HG02884 (cell line): ENCODE results near the gene CARMIL1.
A peak's percentile ranks its signal among the peaks of the same experiment; 100 is the strongest.

Experiments
- ATAC-seq: cut with Tn5 transposase; IDR thresholded peaks from one replicate; pipeline ENCODE4 v1.9.1; 2021; ENCODE audit warnings: mild to moderate bottlenecking, moderate library complexity; ENCODE audit not compliant: unreplicated experiment

Gene CARMIL1

GRCh38 chr6:25278914-25279747, at the start of gene CARMIL1:
TSS of gene CARMIL1 (plus strand) at chr6:25279374. CDS start at chr6:25279796, 422 bp downstream.
- peak; percentile 66 for ATAC-seq

- no peak for ATAC-seq
Measured at GRCh38 chr6:25229671-25230321, 49.4 kb upstream of the CARMIL1 start.

GRCh38 chr6:25232479-25232878, 46.7 kb upstream of the CARMIL1 start:
- ATAC-seq, result no peak

GRCh38 chr6:25233226-25233625, 45.9 kb upstream of the CARMIL1 start:
- no peak for ATAC-seq

GRCh38 chr6:25237579-25237978, 41.6 kb upstream of the CARMIL1 start:
- no peak for ATAC-seq

GRCh38 chr6:25239059-25239458, 40.1 kb upstream of the CARMIL1 start:
- ATAC-seq, result no peak

- ATAC-seq, result no peak
Measured at GRCh38 chr6:25239498-25239897, 39.7 kb upstream of the CARMIL1 start.

- no peak for ATAC-seq
Measured at GRCh38 chr6:25242567-25242966, 36.6 kb upstream of the CARMIL1 start.

GRCh38 chr6:25244865-25245264, 34.3 kb upstream of the CARMIL1 start:
- ATAC-seq, result no peak

GRCh38 chr6:25248123-25248522, 31.1 kb upstream of the CARMIL1 start:
- no peak for ATAC-seq

GRCh38 chr6:25249133-25249532, 30.0 kb upstream of the CARMIL1 start:
- ATAC-seq, result no peak

- ATAC-seq, result no peak
Measured at GRCh38 chr6:25250878-25251277, 28.3 kb upstream of the CARMIL1 start.

GRCh38 chr6:25251426-25251825, 27.7 kb upstream of the CARMIL1 start:
- ATAC-seq, result no peak

GRCh38 chr6:25253351-25253750, 25.8 kb upstream of the CARMIL1 start:
- ATAC-seq, result no peak

GRCh38 chr6:25254671-25255070, 24.5 kb upstream of the CARMIL1 start:
- ATAC-seq, result no peak

- no peak for ATAC-seq
Measured at GRCh38 chr6:25257686-25258348, 21.4 kb upstream of the CARMIL1 start.

GRCh38 chr6:25259756-25260155, 19.4 kb upstream of the CARMIL1 start:
- no peak for ATAC-seq

GRCh38 chr6:25263657-25264056, 15.5 kb upstream of the CARMIL1 start:
- no peak for ATAC-seq

- no peak for ATAC-seq
Measured at GRCh38 chr6:25266456-25267100, 12.6 kb upstream of the CARMIL1 start.

- ATAC-seq, result no peak
Measured at GRCh38 chr6:25267662-25268061, 11.5 kb upstream of the CARMIL1 start.

GRCh38 chr6:25270559-25270958, 8.6 kb upstream of the CARMIL1 start:
- ATAC-seq, result no peak
